HepG2 (cell line): ENCODE results near the gene IRGQ. TPM values are rescaled to one million over a fixed set of nuclear protein-coding genes. Genes with fewer than 3 reads are reported as not detected.

ENCODE experiments used
- ATAC-seq: fragments of 200-7000 bp; cut with Tn5 transposase; 3 replicates; pipeline ENCODE4 v1.9.1; 2020; ENCODE audit warnings: mild to moderate bottlenecking, moderate library complexity
- BruUV-seq: library from RNA; stranded (reverse); fragments of 400-500 nt; replicated peaks from 2 replicates; lab custom pipeline; 2021; lab: Mats Ljungman, UMichigan
- CTCF ChIA-PET: fragments of 300-600 bp; formaldehyde crosslinking; extraction: SDS; loops from one replicate; lab custom pipeline; 2021; ENCODE audit warnings: low total read pairs, inconsistent platforms, low intra/inter-chr PET ratio; lab: Yijun Ruan, JAX
- POLR2A ChIA-PET: fragments of 350-600 bp; sonication (Branson Sonifier 250); formaldehyde crosslinking; loops from one replicate; lab custom pipeline; 2020; ENCODE audit warnings: antibody characterized with exemption, inconsistent platforms; lab: Yijun Ruan, JAX
- DNase-seq: peaks from one replicate; pipeline ENCODE4 v3.0.0-alpha.2; 2015; ENCODE audit warnings: low spot score
- FAIRE-seq: peaks from 3 replicates; lab custom pipeline; 2011; peaks lifted over from hg19 to GRCh38; lab: Jason Lieb, UNC
- H2AFZ ChIP-seq: one replicate; pipeline ENCODE4 v1.6.1; 2011; ENCODE audit warnings: low read length, inconsistent platforms
- H3K27ac ChIP-seq: fragments of 300-600 bp; 3 replicates; pipeline ENCODE4 v1.8.0; 2011; ENCODE audit warnings: mixed run types, mild to moderate bottlenecking, mixed read lengths, low read length, inconsistent platforms; ENCODE audit not compliant: insufficient read depth; ENCODE audit errors: extremely low read length
- H3K27me3 ChIP-seq, 2 experiments: fragments of 200-600 bp in 1 of 2; 2 replicates in 1 of 2; 3 replicates in 1 of 2; pipeline versions ENCODE4 v1.6.0 to v1.8.0; 2011; ENCODE audit warnings: low read length in 2 of 2, mild to moderate bottlenecking in 2 of 2, moderate library complexity in 2 of 2, inconsistent platforms in 1 of 2; ENCODE audit not compliant: insufficient read depth in 2 of 2, control insufficient read depth in 1 of 2
- H3K36me3 ChIP-seq, 2 experiments: fragments of 200-600 bp in 1 of 2; replicated peaks in 1 of 2; 2 replicates in 1 of 2; 3 replicates in 1 of 2; pipeline versions ENCODE4 v1.5.1 to v1.8.0; 2011; ENCODE audit warnings: low read length in 2 of 2, inconsistent platforms in 1 of 2; ENCODE audit not compliant: insufficient read depth in 2 of 2, control insufficient read depth in 1 of 2
- H3K4me1 ChIP-seq: 2 replicates; pipeline ENCODE4 v1.5.1; 2012; ENCODE audit warnings: low read length, inconsistent platforms; ENCODE audit not compliant: insufficient read depth
- H3K4me2 ChIP-seq: 2 replicates; pipeline ENCODE4 v1.6.0; 2011; ENCODE audit warnings: low read depth, low read length, inconsistent platforms
- H3K4me3 ChIP-seq, 3 experiments: fragments of 200-600 bp in 1 of 3; sonication (generic), shearing (Covaris generic) in 1 of 3; replicated peaks in 1 of 3; 2 replicates each; pipeline ENCODE4 v1.5.1; 2011 to 2016; ENCODE audit warnings: low read length in 3 of 3, inconsistent platforms in 2 of 3, low read depth in 2 of 3, mild to moderate bottlenecking in 2 of 3, control low read depth in 1 of 3, mixed read lengths in 1 of 3; ENCODE audit not compliant: insufficient read depth in 1 of 3
- H3K79me2 ChIP-seq: one replicate; pipeline ENCODE4 v1.6.1; 2011; ENCODE audit warnings: low read length, inconsistent platforms; ENCODE audit not compliant: insufficient read depth
- H3K9ac ChIP-seq: 2 replicates; pipeline ENCODE4 v1.6.0; 2011; ENCODE audit warnings: mild to moderate bottlenecking, low read depth, low read length, inconsistent platforms; ENCODE audit not compliant: insufficient read depth
- H3K9me3 ChIP-seq: 2 replicates; pipeline ENCODE4 v1.5.1; 2012; ENCODE audit warnings: mild to moderate bottlenecking, low read length
- H4K20me1 ChIP-seq: 2 replicates; pipeline ENCODE4 v1.6.0; 2011; ENCODE audit warnings: inconsistent platforms, mild to moderate bottlenecking, low read length, moderate library complexity; ENCODE audit not compliant: insufficient read depth
- CCDC6 ChIP-seq: sonication (generic); formaldehyde crosslinking; IDR thresholded peaks from 2 replicates; pipeline ENCODE4 v1.8.1; 2022; ENCODE audit warnings: mild to moderate bottlenecking, missing genetic modification reagents, moderate library complexity
- DNMT1 ChIP-seq: sonication (generic); formaldehyde crosslinking; IDR thresholded peaks from 2 replicates; pipeline ENCODE4 v1.5.1; 2020; ENCODE audit warnings: mild to moderate bottlenecking, missing genetic modification reagents
- ESRRA ChIP-seq: sonication (generic); formaldehyde crosslinking; IDR thresholded peaks from 2 replicates; pipeline ENCODE4 v1.5.1; 2020; ENCODE audit warnings: mild to moderate bottlenecking, low read depth, missing genetic modification reagents
- FOXO4 ChIP-seq: sonication (generic); formaldehyde crosslinking; conservative IDR thresholded peaks from 2 replicates; pipeline ENCODE4 v1.8.1; 2023; ENCODE audit warnings: missing genetic modification reagents
- HOXA7 ChIP-seq: sonication (generic); formaldehyde crosslinking; IDR thresholded peaks from 2 replicates; pipeline ENCODE4 v1.8.1; 2022; ENCODE audit warnings: mild to moderate bottlenecking, missing genetic modification reagents, moderate library complexity
- KDM6A ChIP-seq: IDR thresholded peaks from 2 replicates; pipeline ENCODE4 v1.6.1; 2016; ENCODE audit warnings: low read depth
- MYC ChIP-seq: sonication (generic); formaldehyde crosslinking; IDR thresholded peaks from 2 replicates; pipeline ENCODE4 v1.9.0; 2021; ENCODE audit warnings: missing genetic modification reagents, borderline replicate concordance
- PHB2 ChIP-seq: fragments of 450-650 bp; IDR thresholded peaks from 2 replicates; pipeline ENCODE4 v1.6.1; 2018; ENCODE audit not compliant: partially characterized antibody
- RXRB ChIP-seq: IDR thresholded peaks from 2 replicates; pipeline ENCODE4 v1.6.1; 2016; ENCODE audit warnings: borderline replicate concordance, missing genetic modification reagents, missing compliant biosample characterization
- SCMH1 ChIP-seq: sonication (generic); formaldehyde crosslinking; IDR thresholded peaks from 2 replicates; pipeline ENCODE4 v1.9.0; 2021; ENCODE audit warnings: missing genetic modification reagents, mild to moderate bottlenecking, borderline replicate concordance
- SETDB1 ChIP-seq: sonication (generic); formaldehyde crosslinking; IDR thresholded peaks from 2 replicates; pipeline ENCODE4 v1.5.1; 2020; ENCODE audit warnings: missing genetic modification reagents, mild to moderate bottlenecking, borderline replicate concordance
- SP1 ChIP-seq, 2 experiments: fragments of 450-650 bp in 1 of 2; sonication (generic) in 1 of 2; formaldehyde crosslinking in 1 of 2; IDR thresholded peaks; 2 replicates each; pipeline versions ENCODE4 v1.4.0 to v1.6.1; 2016 to 2020; ENCODE audit warnings: missing genetic modification reagents in 1 of 2
- ZBTB10 ChIP-seq: sonication (generic); formaldehyde crosslinking; IDR thresholded peaks from 2 replicates; pipeline ENCODE4 v1.4.0; 2020; ENCODE audit warnings: missing genetic modification reagents, borderline replicate concordance
- ZGPAT ChIP-seq: IDR thresholded peaks from 2 replicates; pipeline ENCODE4 v1.6.1; 2016; ENCODE audit warnings: mild to moderate bottlenecking
- ZNF501 ChIP-seq: sonication (generic); formaldehyde crosslinking; IDR thresholded peaks from 2 replicates; pipeline ENCODE4 v1.5.1; 2020; ENCODE audit warnings: mild to moderate bottlenecking, moderate library complexity, missing genetic modification reagents
- ZNF670 ChIP-seq: sonication (generic); formaldehyde crosslinking; IDR thresholded peaks from 2 replicates; pipeline ENCODE4 v1.8.0; 2022; ENCODE audit warnings: mild to moderate bottlenecking, missing genetic modification reagents, borderline replicate concordance
- ZNF790 ChIP-seq: sonication (generic); formaldehyde crosslinking; IDR thresholded peaks from 2 replicates; pipeline ENCODE4 v1.8.0; 2022; ENCODE audit warnings: missing genetic modification reagents, mild to moderate bottlenecking, borderline replicate concordance
- WGBS: methylation state at CpG from one replicate; pipeline ENCODE4 v1.1.6; 2017; ENCODE audit warnings: low lambda C conversion rate; 5-methylcytosine and 5-hydroxymethylcytosine counted together
- in situ Hi-C: cut with HindIII; loops from 2 replicates; pipeline ENCODE4 v1.10.0; 2017; ENCODE audit warnings: low pct_unique_long_range_greater_than_20kb; ENCODE audit not compliant: extremely low pct_ligation_motif_present
- intact Hi-C: fragments of 100-400 bp; cut with micrococcal nuclease; formaldehyde crosslinking; loops from one replicate; pipeline ENCODE4 v1.10.0; 2022; ENCODE audit not compliant: unreplicated experiment
- polyA plus RNA-seq, 8 experiments: library from polyadenylated mRNA; depleted of rRNA in 3 of 8; stranded (reverse) in 7 of 8; unstranded in 1 of 8; fragments of >200 nt; fragmentation: Illumina TruSeq in 4 of 8; extraction: Trizol in 4 of 8; gene quantifications; 2 replicates each; pipeline versions ENCODE4 v1.2.1 to v1.2.3, GENCODE V29; 2011 to 2016; ENCODE audit warnings: low read depth in 4 of 8, missing spikeins in 1 of 8, mixed read lengths in 1 of 8; ENCODE audit not compliant: insufficient read depth in 1 of 8
- total RNA-seq, 5 experiments: library from RNA; depleted of rRNA; stranded (reverse); fragments of >200 nt; fragmentation: Illumina TruSeq; extraction: Trizol; gene quantifications; 2 replicates each; pipeline ENCODE4 v1.2.3, GENCODE V29; 2016; ENCODE audit warnings: low read depth in 1 of 5

Gene IRGQ
- total and polyA plus RNA-seq, 2 of the 13 experiments (the other 11 are each of a cell fraction or from before 2014, with no cell fraction given) = 11.6 to 12.4 TPM

- peak; percentile 74 for ATAC-seq
- no peaks in the 10 kb centered on the region for H4K20me1 ChIP-seq
- H3K36me3 ChIP-seq = no peaks in the 10 kb centered on the region
- H3K27ac ChIP-seq = peak overlapping the region; percentile 90
- H3K4me1 ChIP-seq = peaks cover 59% of the 10 kb centered on the region
- H3K9me3 ChIP-seq = no peaks in the 10 kb centered on the region
- BruUV-seq = no TSS peak
- WGBS = 1% methylated on average over 14 of the region's 17 CpGs
- H3K79me2 ChIP-seq = no peaks in the 10 kb centered on the region
- H3K27me3 ChIP-seq = no peaks in the 10 kb centered on the region
- peak; percentile 69 for DNase-seq
- POLR2A ChIA-PET = interaction anchor here (0.6 to 2.3 kb wide), 8 partner anchors 10 to 577 kb away, joined by 3 to 20 read pairs (median 4); partner anchors contain the start of genes IRGQ, ZNF227 and ZNF576
- CTCF ChIA-PET = no interaction called here
- peak; percentile 73 for FAIRE-seq
- H3K9ac ChIP-seq = peak overlapping the region; percentile 87
- peak overlapping the region; percentile 61 to 76 (median 67) for H3K4me3 ChIP-seq
- H2AFZ ChIP-seq = no peak overlapping the region
- in situ Hi-C loops (no loop called here), intact Hi-C loops (loop anchor here (2.0 kb wide), 1 partner anchor 16 kb away; the partner anchor contains the start of gene ZNF428)
- peak overlapping the region; percentile 92 for H3K4me2 ChIP-seq
- no peak for TF ChIP-seq FOXO4 (CRISPR knock-in tag)
- no peak for TF ChIP-seq ZNF790
- no peak for TF ChIP-seq SP1 (IDR thresholded peaks at IDR 0.05)
- TF ChIP-seq SP1 (CRISPR knock-in tag; IDR thresholded peaks at IDR 0.05) = no peak; the same call in 1 of the 2 replicates
- TF ChIP-seq ZNF670 (CRISPR knock-in tag) = no peak; the same call in 1 of the 2 replicates
- peak; percentile 28; the same call in 1 of the 2 replicates for TF ChIP-seq ZNF501
- TF ChIP-seq MYC (CRISPR knock-in tag) = no peak
- TF ChIP-seq RXRB (CRISPR knock-in tag) = peak; percentile 46; the same call in 1 of the 2 replicates
- peak; percentile 54; the same call in 1 of the 2 replicates for TF ChIP-seq KDM6A (CRISPR knock-in tag)
- no peak for TF ChIP-seq PHB2
- no peak for TF ChIP-seq DNMT1
- peak; percentile 70 for TF ChIP-seq ZGPAT (CRISPR knock-in tag)
- TF ChIP-seq SCMH1 (CRISPR knock-in tag) = no peak
- TF ChIP-seq SETDB1 (CRISPR knock-in tag) = no peak
- no peak for TF ChIP-seq HOXA7 (CRISPR knock-in tag)
- no peak for TF ChIP-seq ZBTB10 (CRISPR knock-in tag)
- TF ChIP-seq ESRRA = peak; percentile 95
- TF ChIP-seq CCDC6 = no peak
These were observed 39.1 kb upstream of the IRGQ start for GRCh38 chr19:43634872-43635560.
